ENCODE data around the gene EPB41L2. TPM values are rescaled to one million over a fixed set of nuclear protein-coding genes. Genes with fewer than 3 reads are reported as not detected.

The EPB41L2 gene
- total RNA-seq, 2 donors from 2014 or later, result 160 to 189 TPM

GRCh38 chr6:130903602-130904001 is 159.4 kb downstream of the EPB41L2 start:
- Mint-ChIP-seq H3K27me3 (ENCODE audit: insufficient read depth) (no peaks in the 10 kb centered on the region), H3K9me3 (no peaks in the 10 kb centered on the region), H3K36me3 (ENCODE audit: low read depth) (peaks cover 4% of the 10 kb centered on the region), H3K4me3 (no peak overlapping the region), H3K27ac (no peak overlapping the region), H3K4me1 (peaks cover 9% of the 10 kb centered on the region)
- Histone ChIP-seq H3K27me3 (ENCODE audit: control insufficient read depth, insufficient read depth, low read length, poor library complexity, severe bottlenecking) (no peaks in the 10 kb centered on the region), H3K9me3 (ENCODE audit: control insufficient read depth, low read length) (no peaks in the 10 kb centered on the region), H3K9ac (ENCODE audit: extremely low read depth, low read length, poor library complexity, severe bottlenecking) (no peak overlapping the region), H3K36me3 (ENCODE audit: control insufficient read depth, insufficient read depth, low read length) (peaks cover 29% of the 10 kb centered on the region), H3K27ac (ENCODE audit: low read depth, low read length) (no peak overlapping the region), H3K4me1 (ENCODE audit: control insufficient read depth, insufficient read depth, low read length) (no peaks in the 10 kb centered on the region), H3K4me3 (ENCODE audit: low read length) (no peak overlapping the region)
- TF ChIP-seq, protein P1, sequence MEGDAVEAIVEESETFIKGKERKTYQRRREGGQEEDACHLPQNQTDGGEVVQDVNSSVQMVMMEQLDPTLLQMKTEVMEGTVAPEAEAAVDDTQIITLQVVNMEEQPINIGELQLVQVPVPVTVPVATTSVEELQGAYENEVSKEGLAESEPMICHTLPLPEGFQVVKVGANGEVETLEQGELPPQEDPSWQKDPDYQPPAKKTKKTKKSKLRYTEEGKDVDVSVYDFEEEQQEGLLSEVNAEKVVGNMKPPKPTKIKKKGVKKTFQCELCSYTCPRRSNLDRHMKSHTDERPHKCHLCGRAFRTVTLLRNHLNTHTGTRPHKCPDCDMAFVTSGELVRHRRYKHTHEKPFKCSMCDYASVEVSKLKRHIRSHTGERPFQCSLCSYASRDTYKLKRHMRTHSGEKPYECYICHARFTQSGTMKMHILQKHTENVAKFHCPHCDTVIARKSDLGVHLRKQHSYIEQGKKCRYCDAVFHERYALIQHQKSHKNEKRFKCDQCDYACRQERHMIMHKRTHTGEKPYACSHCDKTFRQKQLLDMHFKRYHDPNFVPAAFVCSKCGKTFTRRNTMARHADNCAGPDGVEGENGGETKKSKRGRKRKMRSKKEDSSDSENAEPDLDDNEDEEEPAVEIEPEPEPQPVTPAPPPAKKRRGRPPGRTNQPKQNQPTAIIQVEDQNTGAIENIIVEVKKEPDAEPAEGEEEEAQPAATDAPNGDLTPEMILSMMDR (conservative IDR thresholded peaks at IDR 0.05), result no peak
- DNase-seq, result no peak

GRCh38 chr6:130903007-130903406 is 160.0 kb downstream of the EPB41L2 start:
- Histone ChIP-seq H3K36me3 (ENCODE audit: control insufficient read depth, insufficient read depth, low read length) (peaks cover 33% of the 10 kb centered on the region), H3K27ac (ENCODE audit: low read depth, low read length) (no peak overlapping the region), H3K4me3 (ENCODE audit: low read length) (no peak overlapping the region), H3K27me3 (ENCODE audit: control insufficient read depth, insufficient read depth, low read length, poor library complexity, severe bottlenecking) (no peaks in the 10 kb centered on the region), H3K9me3 (ENCODE audit: control insufficient read depth, low read length) (no peaks in the 10 kb centered on the region), H3K4me1 (ENCODE audit: control insufficient read depth, insufficient read depth, low read length) (no peaks in the 10 kb centered on the region), H3K9ac (ENCODE audit: extremely low read depth, low read length, poor library complexity, severe bottlenecking) (no peak overlapping the region)
- H3K27ac Mint-ChIP-seq, result no peak overlapping the region
- no peaks in the 10 kb centered on the region for H3K27me3 Mint-ChIP-seq (ENCODE audit: insufficient read depth)
- peaks cover 5% of the 10 kb centered on the region for H3K4me1 Mint-ChIP-seq
- H3K36me3 Mint-ChIP-seq (ENCODE audit: low read depth), result peaks cover 3% of the 10 kb centered on the region
- no peak for DNase-seq
- 90% methylated on average over 1 of the region's 1 CpG; no CpG with 5 or more reads in 1 of the 2 experiments for WGBS, 2 experiments (ENCODE audit: insufficient coverage in 1 of 2, insufficient read length in 1 of 2)
- no peaks in the 10 kb centered on the region for H3K9me3 Mint-ChIP-seq
- TF ChIP-seq, protein P1 (conservative IDR thresholded peaks at IDR 0.05), result no peak
- H3K4me3 Mint-ChIP-seq, result no peak overlapping the region

- H3K36me3 ChIP-seq (ENCODE audit: control insufficient read depth, insufficient read depth, low read length), result peaks cover 38% of the 10 kb centered on the region
- H3K27ac Mint-ChIP-seq, result no peak overlapping the region
- no peaks in the 10 kb centered on the region for H3K9me3 Mint-ChIP-seq
- no peaks in the 10 kb centered on the region for H3K4me1 ChIP-seq (ENCODE audit: control insufficient read depth, insufficient read depth, low read length)
- H3K27ac ChIP-seq (ENCODE audit: low read depth, low read length), result no peak overlapping the region
- H3K9ac ChIP-seq (ENCODE audit: extremely low read depth, low read length, poor library complexity, severe bottlenecking), result no peak overlapping the region
- no peak overlapping the region for H3K4me3 Mint-ChIP-seq
- peaks cover 12% of the 10 kb centered on the region for H3K36me3 Mint-ChIP-seq (ENCODE audit: low read depth)
- WGBS, 2 experiments (ENCODE audit: insufficient coverage in 1 of 2, insufficient read length in 1 of 2), result 78 to 90% methylated on average over 3 of the region's 3 CpGs
- TF ChIP-seq, protein P1 (conservative IDR thresholded peaks at IDR 0.05), result no peak
- no peaks in the 10 kb centered on the region for H3K9me3 ChIP-seq (ENCODE audit: control insufficient read depth, low read length)
- H3K27me3 Mint-ChIP-seq (ENCODE audit: insufficient read depth), result no peaks in the 10 kb centered on the region
- H3K4me3 ChIP-seq (ENCODE audit: low read length), result no peak overlapping the region
- DNase-seq, result no peak
- H3K27me3 ChIP-seq (ENCODE audit: control insufficient read depth, insufficient read depth, low read length, poor library complexity, severe bottlenecking), result no peaks in the 10 kb centered on the region
- H3K4me1 Mint-ChIP-seq, result peaks cover 5% of the 10 kb centered on the region
Measured at GRCh38 chr6:130900913-130901312, 162.1 kb downstream of the EPB41L2 start.

Data from endodermal cell (in vitro differentiated cells).